ENCODE data around the gene PFN3. TPM values are rescaled to one million over a fixed set of nuclear protein-coding genes. Genes with fewer than 3 reads are reported as not detected.
"Not testable (repeated sequence)": the region's sequence is repeated elsewhere in the genome, so short reads cannot be mapped to it uniquely, and the experiment has no call there.

PFN3 gene
- total RNA-seq, 4 donors from 2014 or later = 2.0 TPM; not detected in 3

DNA sequence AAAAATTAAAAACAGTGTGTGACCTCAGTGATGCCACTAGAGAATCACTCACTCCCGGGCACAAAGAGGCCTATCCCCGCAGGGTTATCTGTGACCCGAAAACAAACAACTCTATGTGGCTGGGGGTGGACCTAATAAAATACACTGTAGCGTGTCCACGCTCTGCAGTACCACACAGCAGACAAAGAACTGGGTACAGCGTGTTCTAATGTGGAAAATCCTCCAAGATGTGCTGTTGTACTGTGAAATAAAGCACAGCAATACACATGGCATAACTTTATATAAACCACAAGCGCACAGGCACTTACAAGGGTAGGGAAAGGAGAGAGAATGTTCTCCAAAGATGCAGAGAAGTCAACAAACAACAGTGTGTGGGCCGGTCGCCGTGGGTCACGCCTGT, 24.4 kb downstream of the PFN3 start:
- no peaks in the 10 kb centered on the region for H3K27me3 ChIP-seq
- H3K9me3 ChIP-seq = no peaks in the 10 kb centered on the region
- no peak overlapping the region for H3K4me3 ChIP-seq
- peaks cover 0 to 4% (median 0%) of the 10 kb centered on the region in 3 donors for H3K36me3 ChIP-seq
- DNase-seq = no peak
- peaks cover 28 to 73% (median 37%) of the 10 kb centered on the region in 3 donors for H3K4me1 ChIP-seq
- intact Hi-C loops (cut with DNase I) = no loop called here
- H3K27ac ChIP-seq = no peak overlapping the region
- TF ChIP-seq POLR2A (IDR thresholded peaks at IDR 0.05) (no peak), CTCF (IDR thresholded peaks at IDR 0.05) (no peak)
- 67 to 82% methylated on average over 10 to 11 of the region's 11 CpGs for WGBS, 2 donors

DNA sequence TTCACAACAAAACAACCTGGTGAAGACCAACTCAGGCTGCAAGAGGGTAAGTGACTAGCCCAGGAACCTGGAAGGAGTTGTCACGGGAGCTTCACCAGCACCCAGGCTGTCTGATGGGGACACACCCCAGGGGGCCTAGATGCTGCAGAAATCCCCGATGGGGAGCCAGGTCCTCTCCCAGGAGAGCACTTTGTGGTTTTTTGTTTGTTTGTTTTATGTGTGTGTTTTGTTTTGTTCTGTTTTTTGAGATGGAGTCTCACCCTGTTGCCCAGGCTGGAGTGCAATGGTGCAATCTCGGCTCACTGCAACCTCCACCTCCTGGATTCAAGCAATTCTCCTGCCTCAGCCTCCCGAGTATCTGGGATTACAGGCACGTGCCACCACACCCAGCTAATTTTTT, 24.9 kb downstream of the PFN3 start:
- WGBS, 2 donors = 61 to 66% methylated on average over 5 of the region's 5 CpGs
- Histone ChIP-seq H3K4me1 (peaks cover 29 to 79% (median 39%) of the 10 kb centered on the region in 3 donors), H3K27ac (peak overlapping the region in 2 of 4 donors; percentile 92 to 93)
- H3K9me3 ChIP-seq; H3K36me3 ChIP-seq; intact Hi-C loops (cut with DNase I); H3K4me3 ChIP-seq; H3K27me3 ChIP-seq; DNase-seq: not testable (repeated sequence)

DNA sequence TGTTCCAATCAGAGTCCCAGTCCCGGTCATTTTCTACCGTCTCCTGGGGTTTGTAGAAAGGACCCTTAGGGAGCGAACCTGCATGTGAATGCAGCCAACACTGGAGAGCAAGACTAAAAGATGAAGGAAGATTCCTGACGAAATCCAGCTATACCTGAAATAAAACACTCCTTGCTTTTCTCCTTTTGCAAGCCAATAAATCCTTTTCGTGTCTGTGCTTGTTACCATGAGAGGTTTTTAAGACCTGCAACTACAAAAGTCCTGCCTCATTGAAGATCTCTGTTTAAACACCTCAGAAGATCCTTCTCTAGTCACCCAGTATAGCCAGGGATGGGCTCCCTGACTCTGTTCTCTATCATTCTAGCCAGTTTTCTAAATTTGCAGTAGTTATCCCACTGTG, 26.2 kb downstream of the PFN3 start:
- WGBS, 2 donors = 39 to 49% methylated on average over 5 of the region's 5 CpGs
- no peaks in the 10 kb centered on the region for H3K9me3 ChIP-seq
- DNase-seq = no peak
- H3K27ac ChIP-seq = peak overlapping the region; percentile 86 to 93 (median 92)
- TF ChIP-seq POLR2A (IDR thresholded peaks at IDR 0.05) = no peak
- TF ChIP-seq CTCF (IDR thresholded peaks at IDR 0.05) = no peak
- peaks cover 29 to 85% (median 51%) of the 10 kb centered on the region in 3 donors for H3K4me1 ChIP-seq
- peaks cover 0 to 4% (median 0%) of the 10 kb centered on the region in 3 donors for H3K36me3 ChIP-seq
- no peaks in the 10 kb centered on the region for H3K27me3 ChIP-seq
- H3K4me3 ChIP-seq = peak overlapping the region in 1 of 4 donors; percentile 35
- intact Hi-C loops (cut with DNase I) = no loop called here

GRCh38 chr5:177373806-177374205, 26.7 kb downstream of the PFN3 start:
- Histone ChIP-seq H3K4me1 (peaks cover 29 to 85% (median 52%) of the 10 kb centered on the region in 3 donors), H3K4me3 (peak overlapping the region in 1 of 4 donors; percentile 35), H3K27me3 (no peaks in the 10 kb centered on the region), H3K9me3 (no peaks in the 10 kb centered on the region), H3K36me3 (peaks cover 0 to 4% (median 0%) of the 10 kb centered on the region in 3 donors), H3K27ac (peak overlapping the region; percentile 86 to 93 (median 92))
- intact Hi-C loops (cut with DNase I) = no loop called here
- no peak for DNase-seq
- peak in 1 of 6 experiments; percentile 6 for TF ChIP-seq CTCF (IDR thresholded peaks at IDR 0.05)
- peak in 1 of 4 donors; percentile 23 for TF ChIP-seq POLR2A (IDR thresholded peaks at IDR 0.05)
- WGBS, 2 donors = 38 to 39% methylated on average over 4 to 6 of the region's 6 CpGs

GRCh38 chr5:177372910-177373309, 27.6 kb downstream of the PFN3 start:
- H3K4me1 ChIP-seq = peaks cover 31 to 90% (median 54%) of the 10 kb centered on the region in 3 donors
- no peaks in the 10 kb centered on the region for H3K27me3 ChIP-seq
- H3K36me3 ChIP-seq = peaks cover 0 to 4% (median 0%) of the 10 kb centered on the region in 3 donors
- DNase-seq = no peak
- H3K9me3 ChIP-seq = no peaks in the 10 kb centered on the region
- 77 to 82% methylated on average over 5 to 6 of the region's 6 CpGs for WGBS, 2 donors
- TF ChIP-seq CTCF (IDR thresholded peaks at IDR 0.05) (no peak), POLR2A (IDR thresholded peaks at IDR 0.05) (no peak)
- intact Hi-C loops (cut with DNase I) = no loop called here
- peak overlapping the region; percentile 86 to 93 (median 92) for H3K27ac ChIP-seq
- H3K4me3 ChIP-seq = peak overlapping the region in 2 of 4 donors; percentile 53 to 68
